Chondrocyte (in vitro differentiated cells): ENCODE measurements around the gene RANBP17. TPM values are rescaled to one million over a fixed set of nuclear protein-coding genes. Genes with fewer than 3 reads are reported as not detected.
A peak's percentile ranks its signal among the peaks of the same experiment; 100 is the strongest.
"Not testable (repeated sequence)": the region's sequence is repeated elsewhere in the genome, so short reads cannot be mapped to it uniquely, and the experiment has no call there.

Experiments used
- DNase-seq: peaks from one replicate; pipeline ENCODE4 v3.0.0; 2021; ENCODE audit warnings: mixed read lengths, low spot score
- H3K27ac Mint-ChIP-seq: one replicate; pipeline ENCODE4 v1.8.0; 2021; ENCODE audit warnings: mild to moderate bottlenecking, moderate library complexity, mixed read lengths; ENCODE audit not compliant: unreplicated experiment
- H3K27me3 Mint-ChIP-seq: 2 replicates; pipeline ENCODE4 v1.8.0; 2021; ENCODE audit warnings: low read depth, mixed read lengths
- H3K36me3 Mint-ChIP-seq: 2 replicates; pipeline ENCODE4 v1.8.0; 2021; ENCODE audit warnings: low read depth, mixed read lengths
- H3K4me1 Mint-ChIP-seq: 2 replicates; pipeline ENCODE4 v1.8.0; 2021; ENCODE audit warnings: low read depth, mild to moderate bottlenecking, mixed read lengths
- H3K4me3 Mint-ChIP-seq: one replicate; pipeline ENCODE4 v1.8.0; 2021; ENCODE audit warnings: mild to moderate bottlenecking, moderate library complexity, mixed read lengths; ENCODE audit not compliant: unreplicated experiment
- H3K9me3 Mint-ChIP-seq: 2 replicates; pipeline ENCODE4 v1.8.0; 2021; ENCODE audit warnings: low read depth, mixed read lengths
- CTCF ChIP-seq: fragments of 200-600 bp; sonication (generic); IDR thresholded peaks from 2 replicates; pipeline ENCODE4 v1.5.0; 2021; ENCODE audit warnings: antibody characterized with exemption, mild to moderate bottlenecking, moderate library complexity
- total RNA-seq: library from RNA; stranded (reverse); gene quantifications from 3 replicates; pipeline ENCODE4 v1.2.1, GENCODE V29; 2021

The RANBP17 gene
- total RNA-seq, 1 donor from 2014 or later = 24.5 TPM

- H3K27ac Mint-ChIP-seq = peak overlapping the region; percentile 77
- no peak for DNase-seq
- H3K4me1 Mint-ChIP-seq = peaks cover 26% of the 10 kb centered on the region
- H3K27me3 Mint-ChIP-seq = no peaks in the 10 kb centered on the region
- peaks cover 8% of the 10 kb centered on the region for H3K36me3 Mint-ChIP-seq
- no peak for TF ChIP-seq CTCF
- H3K9me3 Mint-ChIP-seq = peaks cover 21% of the 10 kb centered on the region
- peak overlapping the region; percentile 68 for H3K4me3 Mint-ChIP-seq
Measured at GRCh38 chr5:170863646-170864045, 1.8 kb downstream of the RANBP17 start.

GRCh38 chr5:170865622-170866021 is 3.8 kb downstream of the RANBP17 start:
- no peaks in the 10 kb centered on the region for H3K27me3 Mint-ChIP-seq
- H3K27ac Mint-ChIP-seq = no peak overlapping the region
- no peak overlapping the region for H3K4me3 Mint-ChIP-seq
- no peak for TF ChIP-seq CTCF
- H3K36me3 Mint-ChIP-seq = peaks cover 6% of the 10 kb centered on the region
- H3K9me3 Mint-ChIP-seq = peaks cover 10% of the 10 kb centered on the region
- no peak for DNase-seq
- peaks cover 26% of the 10 kb centered on the region for H3K4me1 Mint-ChIP-seq

GRCh38 chr5:170867825-170868224 is 6.0 kb downstream of the RANBP17 start:
- no peak overlapping the region for H3K27ac Mint-ChIP-seq
- H3K4me1 Mint-ChIP-seq = peaks cover 24% of the 10 kb centered on the region
- peaks cover 13% of the 10 kb centered on the region for H3K9me3 Mint-ChIP-seq
- no peaks in the 10 kb centered on the region for H3K27me3 Mint-ChIP-seq
- no peak for TF ChIP-seq CTCF
- H3K4me3 Mint-ChIP-seq = no peak overlapping the region
- peaks cover 6% of the 10 kb centered on the region for H3K36me3 Mint-ChIP-seq
- no peak for DNase-seq

- not testable (repeated sequence) for H3K4me3 Mint-ChIP-seq, DNase-seq, H3K4me1 Mint-ChIP-seq, H3K27me3 Mint-ChIP-seq, H3K27ac Mint-ChIP-seq
- Mint-ChIP-seq H3K36me3 (peaks cover 21% of the 10 kb centered on the region), H3K9me3 (peaks cover 34% of the 10 kb centered on the region)
Measured at GRCh38 chr5:170870390-170870789, 8.6 kb downstream of the RANBP17 start.

GRCh38 chr5:170874017-170874416 is 12.2 kb downstream of the RANBP17 start:
- H3K9me3 Mint-ChIP-seq = peaks cover 37% of the 10 kb centered on the region
- H3K27ac Mint-ChIP-seq = no peak overlapping the region
- H3K4me3 Mint-ChIP-seq = no peak overlapping the region
- no peaks in the 10 kb centered on the region for H3K27me3 Mint-ChIP-seq
- DNase-seq = no peak
- H3K4me1 Mint-ChIP-seq = peaks cover 16% of the 10 kb centered on the region
- H3K36me3 Mint-ChIP-seq = peaks cover 21% of the 10 kb centered on the region
- no peak for TF ChIP-seq CTCF

- no peak overlapping the region for H3K4me3 Mint-ChIP-seq
- no peak for TF ChIP-seq CTCF
- H3K36me3 Mint-ChIP-seq = peaks cover 26% of the 10 kb centered on the region
- peaks cover 16% of the 10 kb centered on the region for H3K4me1 Mint-ChIP-seq
- no peaks in the 10 kb centered on the region for H3K27me3 Mint-ChIP-seq
- peaks cover 36% of the 10 kb centered on the region for H3K9me3 Mint-ChIP-seq
- DNase-seq = no peak
- no peak overlapping the region for H3K27ac Mint-ChIP-seq
Measured at GRCh38 chr5:170875811-170876210, 14.0 kb downstream of the RANBP17 start.
